Measurements from ENCODE around the gene RRBP1.

RRBP1 gene

GRCh38 chr20:17682103-17682888, at the start of gene RRBP1:
TSS of gene RRBP1 (minus strand) at chr20:17682242. CDS start at chr20:17660507, 21,735 bp downstream.
- peak; percentile 96 for DNase-seq (ENCODE audit: low read depth)

GRCh38 chr20:17731233-17731632, 49.2 kb upstream of the RRBP1 start:
- DNase-seq (ENCODE audit: low read depth): no peak

- no peak for DNase-seq (ENCODE audit: low read depth)
Measured at GRCh38 chr20:17730071-17730470, 48.0 kb upstream of the RRBP1 start.

- DNase-seq (ENCODE audit: low read depth): no peak
Measured at GRCh38 chr20:17728074-17728473, 46.0 kb upstream of the RRBP1 start.

- DNase-seq (ENCODE audit: low read depth): no peak
Measured at GRCh38 chr20:17727351-17727750, 45.3 kb upstream of the RRBP1 start.

GRCh38 chr20:17726902-17727301, 44.9 kb upstream of the RRBP1 start:
- no peak for DNase-seq (ENCODE audit: low read depth)

GRCh38 chr20:17725094-17725835, 43.2 kb upstream of the RRBP1 start:
- DNase-seq (ENCODE audit: low read depth): no peak

GRCh38 chr20:17723301-17723691, 41.3 kb upstream of the RRBP1 start:
- no peak for DNase-seq (ENCODE audit: low read depth)

GRCh38 chr20:17722493-17723300, 40.7 kb upstream of the RRBP1 start:
- no peak for DNase-seq (ENCODE audit: low read depth)

- DNase-seq (ENCODE audit: low read depth): no peak
Measured at GRCh38 chr20:17721802-17722486, 39.9 kb upstream of the RRBP1 start.

- DNase-seq (ENCODE audit: low read depth): no peak
Measured at GRCh38 chr20:17720755-17721154, 38.7 kb upstream of the RRBP1 start.

GRCh38 chr20:17716331-17716730, 34.3 kb upstream of the RRBP1 start:
- no peak for DNase-seq (ENCODE audit: low read depth)

- no peak for DNase-seq (ENCODE audit: low read depth)
Measured at GRCh38 chr20:17715075-17715474, 33.0 kb upstream of the RRBP1 start.

GRCh38 chr20:17714597-17714996, 32.6 kb upstream of the RRBP1 start:
- no peak for DNase-seq (ENCODE audit: low read depth)

GRCh38 chr20:17712708-17713107, 30.7 kb upstream of the RRBP1 start:
- DNase-seq (ENCODE audit: low read depth): no peak

- DNase-seq (ENCODE audit: low read depth): no peak
Measured at GRCh38 chr20:17712201-17712600, 30.2 kb upstream of the RRBP1 start.

GRCh38 chr20:17711267-17711627, 29.2 kb upstream of the RRBP1 start:
- DNase-seq (ENCODE audit: low read depth): no peak

- DNase-seq (ENCODE audit: low read depth): no peak
Measured at GRCh38 chr20:17710379-17711266, 28.6 kb upstream of the RRBP1 start.

GRCh38 chr20:17709361-17710293, 27.6 kb upstream of the RRBP1 start:
- no peak for DNase-seq (ENCODE audit: low read depth)
